ENCODE results near the gene MGAT3. TPM values are rescaled to one million over a fixed set of nuclear protein-coding genes. Genes with fewer than 3 reads are reported as not detected.

Gene MGAT3
- total and polyA plus RNA-seq, 2 donors (not counting 1 experiment from before 2014, with no cell fraction given), result 11.1 to 27.8 TPM

GRCh38 chr22:39487826-39488520, 31.2 kb downstream of the MGAT3 start:
- no peak overlapping the region for H2AFZ ChIP-seq (ENCODE audit: insufficient read depth, low read depth, low read length, poor library complexity, severe bottlenecking)
- H4K20me1 ChIP-seq (ENCODE audit: control insufficient read depth, insufficient read depth, low read length, poor library complexity, severe bottlenecking), result no peaks in the 10 kb centered on the region
- H3K4me2 ChIP-seq (replicated peaks; ENCODE audit: low read depth, low read length, poor library complexity, severe bottlenecking), result no peak overlapping the region
- WGBS (ENCODE audit: insufficient coverage), result 98% methylated on average over 70 of the region's 70 CpGs
- ChIA-PET POLR2A (interaction anchor here (0.6 kb wide), 1 partner anchor 1103 kb away, joined by 5 read pairs; no protein-coding TSS in a partner anchor), CTCF (no interaction called here)
- intact Hi-C loops (cut with micrococcal nuclease), result no loop called here
- Mint-ChIP-seq H3K4me3 (no peak overlapping the region), H3K27ac (peak overlapping the region; percentile 70), H3K9me3 (ENCODE audit: insufficient read depth) (no peaks in the 10 kb centered on the region), H3K27me3 (no peaks in the 10 kb centered on the region), H3K4me1 (peaks cover 16% of the 10 kb centered on the region)
- H3K9ac ChIP-seq (ENCODE audit: low read length), result no peak overlapping the region
- no peak for TF ChIP-seq EZH2 (IDR thresholded peaks at IDR 0.05; ENCODE audit: borderline replicate concordance, insufficient read depth, low read depth, low read length, poor library complexity, severe bottlenecking)
- no peak for TF ChIP-seq CTCF (IDR thresholded peaks at IDR 0.05)
- no peak overlapping the region for H3K4me3 ChIP-seq (ENCODE audit: control extremely low read depth in 1 of 5, extremely low read depth in 1 of 5, insufficient read depth in 1 of 5, low read depth in 2 of 5, low read length in 4 of 5)
- no peaks in the 10 kb centered on the region for H3K79me2 ChIP-seq (ENCODE audit: control insufficient read depth, insufficient read depth, low read length)
- H3K4me1 ChIP-seq (ENCODE audit: control insufficient read depth in 2 of 2, insufficient read depth in 2 of 2, low read length in 2 of 2), result peaks cover 4 to 14% of the 10 kb centered on the region in 2 donors
- ATAC-seq (ENCODE audit: low read depth) (no peak), DNase-seq (no peak)
- no peaks in the 10 kb centered on the region for H3K9me3 ChIP-seq (ENCODE audit: control extremely low read depth in 1 of 3, control insufficient read depth in 2 of 3, insufficient read depth in 1 of 3, low read length in 2 of 3)
- H3K36me3 ChIP-seq (replicated peaks in 1 of 2; ENCODE audit: control extremely low read depth in 1 of 2, control insufficient read depth in 1 of 2, extremely low read depth in 1 of 2, insufficient read depth in 2 of 2, low read length in 1 of 2), result peaks cover 0 to 3% of the 10 kb centered on the region in 2 experiments
- no peak overlapping the region for H3K27ac ChIP-seq (ENCODE audit: low read length in 2 of 2)
- H3K27me3 ChIP-seq (replicated peaks in 1 of 4; ENCODE audit: control extremely low read depth in 1 of 4, control insufficient read depth in 3 of 4, insufficient read depth in 4 of 4, low read length in 3 of 4), result no peaks in the 10 kb centered on the region

GRCh38 chr22:39488563-39489083, 31.8 kb downstream of the MGAT3 start:
- H2AFZ ChIP-seq (ENCODE audit: insufficient read depth, low read depth, low read length, poor library complexity, severe bottlenecking), result no peak overlapping the region
- no peak overlapping the region for H3K4me2 ChIP-seq (replicated peaks; ENCODE audit: low read depth, low read length, poor library complexity, severe bottlenecking)
- no peak overlapping the region for H3K27ac ChIP-seq (ENCODE audit: low read length in 2 of 2)

More at GRCh38 chr22:39488563-39489083, 31.8 kb downstream of the MGAT3 start:
- TF ChIP-seq CTCF (IDR thresholded peaks at IDR 0.05) (no peak), EZH2 (IDR thresholded peaks at IDR 0.05; ENCODE audit: borderline replicate concordance, insufficient read depth, low read depth, low read length, poor library complexity, severe bottlenecking) (no peak)
- ATAC-seq (ENCODE audit: low read depth) (no peak), DNase-seq (no peak)
- Mint-ChIP-seq H3K4me3 (no peak overlapping the region), H3K27me3 (no peaks in the 10 kb centered on the region), H3K4me1 (peaks cover 21% of the 10 kb centered on the region), H3K27ac (peak overlapping the region; percentile 70), H3K9me3 (ENCODE audit: insufficient read depth) (no peaks in the 10 kb centered on the region)
- peaks cover 4 to 14% of the 10 kb centered on the region in 2 donors for H3K4me1 ChIP-seq (ENCODE audit: control insufficient read depth in 2 of 2, insufficient read depth in 2 of 2, low read length in 2 of 2)
- H3K4me3 ChIP-seq (ENCODE audit: control extremely low read depth in 1 of 5, extremely low read depth in 1 of 5, insufficient read depth in 1 of 5, low read depth in 2 of 5, low read length in 4 of 5), result no peak overlapping the region
- no peaks in the 10 kb centered on the region for H3K79me2 ChIP-seq (ENCODE audit: control insufficient read depth, insufficient read depth, low read length)
- no peaks in the 10 kb centered on the region for H3K27me3 ChIP-seq (replicated peaks in 1 of 4; ENCODE audit: control extremely low read depth in 1 of 4, control insufficient read depth in 3 of 4, insufficient read depth in 4 of 4, low read length in 3 of 4)
- peaks cover 0 to 3% of the 10 kb centered on the region in 2 experiments for H3K36me3 ChIP-seq (replicated peaks in 1 of 2; ENCODE audit: control extremely low read depth in 1 of 2, control insufficient read depth in 1 of 2, extremely low read depth in 1 of 2, insufficient read depth in 2 of 2, low read length in 1 of 2)
- intact Hi-C loops (cut with micrococcal nuclease), result no loop called here
- no peaks in the 10 kb centered on the region for H3K9me3 ChIP-seq (ENCODE audit: control extremely low read depth in 1 of 3, control insufficient read depth in 2 of 3, insufficient read depth in 1 of 3, low read length in 2 of 3)
- CTCF ChIA-PET, result interaction anchor here (2.4 kb wide), 1 partner anchor 9 kb away, joined by 7 read pairs; no protein-coding TSS in a partner anchor
- POLR2A ChIA-PET, result no interaction called here
- no peak overlapping the region for H3K9ac ChIP-seq (ENCODE audit: low read length)
- no peaks in the 10 kb centered on the region for H4K20me1 ChIP-seq (ENCODE audit: control insufficient read depth, insufficient read depth, low read length, poor library complexity, severe bottlenecking)
- 96% methylated on average over 38 of the region's 39 CpGs for WGBS (ENCODE audit: insufficient coverage)
